CD4-positive, alpha-beta T cell treated with Interleukin-15 for 4 hours (primary cell): ENCODE measurements around the gene TSC22D2.
"Not testable (repeated sequence)": the region's sequence is repeated elsewhere in the genome, so short reads cannot be mapped to it uniquely, and the experiment has no call there.

ENCODE experiments used
- DNase-seq: peaks from one replicate; pipeline ENCODE4 v3.0.0-alpha.2; 2020; ENCODE audit warnings: low spot score

The TSC22D2 gene

GRCh38 chr3:150449169-150449721 lies 41.1 kb downstream of the TSC22D2 start:
- no peak for DNase-seq

- no peak for DNase-seq
Measured at GRCh38 chr3:150450916-150451315, 42.8 kb downstream of the TSC22D2 start.

GRCh38 chr3:150451329-150452048 lies 43.4 kb downstream of the TSC22D2 start:
- no peak for DNase-seq

GRCh38 chr3:150453353-150453752 lies 45.3 kb downstream of the TSC22D2 start:
- no peak for DNase-seq

- no peak for DNase-seq
Measured at GRCh38 chr3:150454085-150454484, 46.0 kb downstream of the TSC22D2 start.

- no peak for DNase-seq
Measured at GRCh38 chr3:150454622-150455021, 46.5 kb downstream of the TSC22D2 start.

GRCh38 chr3:150455341-150455740 lies 47.2 kb downstream of the TSC22D2 start:
- DNase-seq, result no peak

- no peak for DNase-seq
Measured at GRCh38 chr3:150458001-150458400, 49.9 kb downstream of the TSC22D2 start.

GRCh38 chr3:150460484-150460883 lies 52.4 kb downstream of the TSC22D2 start:
- DNase-seq, result no peak

GRCh38 chr3:150461399-150461798 lies 53.3 kb downstream of the TSC22D2 start:
- no peak for DNase-seq

- no peak for DNase-seq
Measured at GRCh38 chr3:150462108-150462507, 54.0 kb downstream of the TSC22D2 start.

GRCh38 chr3:150464684-150465083 lies 56.6 kb downstream of the TSC22D2 start:
- no peak for DNase-seq

- DNase-seq, result no peak
Measured at GRCh38 chr3:150467381-150467780, 59.3 kb downstream of the TSC22D2 start.

GRCh38 chr3:150469031-150469930 lies 61.2 kb downstream of the TSC22D2 start:
- DNase-seq, result no peak

GRCh38 chr3:150469931-150470740 lies 62.0 kb downstream of the TSC22D2 start:
- DNase-seq, result no peak

- no peak for DNase-seq
Measured at GRCh38 chr3:150472421-150472820, 64.3 kb downstream of the TSC22D2 start.

- DNase-seq, result not testable (repeated sequence)
Measured at GRCh38 chr3:150473161-150473560, 65.1 kb downstream of the TSC22D2 start.

GRCh38 chr3:150479370-150479769 lies 71.3 kb downstream of the TSC22D2 start:
- no peak for DNase-seq

GRCh38 chr3:150480877-150481276 lies 72.8 kb downstream of the TSC22D2 start:
- no peak for DNase-seq

GRCh38 chr3:150483226-150483625 lies 75.1 kb downstream of the TSC22D2 start:
- DNase-seq, result no peak

GRCh38 chr3:150484410-150484809 lies 76.3 kb downstream of the TSC22D2 start:
- DNase-seq, result no peak

GRCh38 chr3:150488867-150489266 lies 80.8 kb downstream of the TSC22D2 start:
- no peak for DNase-seq
